ENCODE measurements around the gene BNIPL. TPM values are rescaled to one million over a fixed set of nuclear protein-coding genes. Genes with fewer than 3 reads are reported as not detected.

The BNIPL gene
- total RNA-seq, 1 donor from 2014 or later = 0.47 TPM

GRCh38 chr1:151069103-151069486 is 32.7 kb downstream of the BNIPL start:
- peaks cover 12% of the 10 kb centered on the region for H3K36me3 ChIP-seq
- H3K27ac ChIP-seq (replicated peaks) = peak overlapping the region; percentile 99
- H3K4me3 ChIP-seq = no peak overlapping the region
- no peaks in the 10 kb centered on the region for H3K9me3 ChIP-seq (replicated peaks)
- intact Hi-C loops (cut with micrococcal nuclease) = loop anchor here (10.0 kb wide), 1 partner anchor 64 kb away; the partner anchor contains the start of genes MINDY1 and PRUNE1
- H3K27me3 ChIP-seq (ENCODE audit: low read depth) = no peaks in the 10 kb centered on the region
- TF ChIP-seq CTCF (IDR thresholded peaks at IDR 0.05; ENCODE audit: borderline replicate concordance) = no peak
- no peak for DNase-seq
- peaks cover 26% of the 10 kb centered on the region for H3K4me1 ChIP-seq

- Histone ChIP-seq H3K27ac (replicated peaks) (peak within 1 kb of the TSS; percentile 99), H3K4me1 (peaks cover 26% of the 10 kb centered on the region), H3K36me3 (peaks cover 23% of the 10 kb centered on the region), H3K27me3 (ENCODE audit: low read depth) (no peaks in the 10 kb centered on the region), H3K9me3 (replicated peaks) (no peaks in the 10 kb centered on the region), H3K4me3 (peak within 1 kb of the TSS; percentile 80)
- TF ChIP-seq CTCF (IDR thresholded peaks at IDR 0.05; ENCODE audit: borderline replicate concordance) = peak; percentile 94
- DNase-seq = peak; percentile 93
- intact Hi-C loops (cut with micrococcal nuclease) = no loop called here
Observed at GRCh38 chr1:151070474-151071276, 34.3 kb downstream of the BNIPL start, which contains the start of gene GABPB2. Gene GABPB2, plus strand, starts transcription at chr1:151070761. Its CDS starts 17,429 bp downstream, at chr1:151088190.

GRCh38 chr1:151072224-151072623 is 35.8 kb downstream of the BNIPL start:
- H3K9me3 ChIP-seq (replicated peaks) = no peaks in the 10 kb centered on the region
- H3K4me3 ChIP-seq = no peak overlapping the region
- H3K4me1 ChIP-seq = peaks cover 26% of the 10 kb centered on the region
- intact Hi-C loops (cut with micrococcal nuclease) = no loop called here
- H3K36me3 ChIP-seq = peaks cover 24% of the 10 kb centered on the region
- no peak for TF ChIP-seq CTCF (IDR thresholded peaks at IDR 0.05; ENCODE audit: borderline replicate concordance)
- no peaks in the 10 kb centered on the region for H3K27me3 ChIP-seq (ENCODE audit: low read depth)
- DNase-seq = no peak
- H3K27ac ChIP-seq (replicated peaks) = peak overlapping the region; percentile 99

GRCh38 chr1:151085953-151086559 is 49.7 kb downstream of the BNIPL start:
- Histone ChIP-seq H3K4me3 (no peak overlapping the region), H3K9me3 (replicated peaks) (no peaks in the 10 kb centered on the region), H3K27me3 (ENCODE audit: low read depth) (no peaks in the 10 kb centered on the region), H3K36me3 (peaks cover 6% of the 10 kb centered on the region), H3K27ac (replicated peaks) (no peak overlapping the region), H3K4me1 (peaks cover 5% of the 10 kb centered on the region)
- DNase-seq = no peak
- TF ChIP-seq CTCF (IDR thresholded peaks at IDR 0.05; ENCODE audit: borderline replicate concordance) = no peak
- intact Hi-C loops (cut with micrococcal nuclease) = no loop called here

Other genes starting within 250 kb of the BNIPL start
- gene CTSK, start 228.3 kb upstream of the BNIPL start, total RNA-seq = 8.2 TPM
- 26.5 TPM for gene ARNT, start 160.0 kb upstream of the BNIPL start, total RNA-seq
- gene CTXND2, start 149.4 kb upstream of the BNIPL start, total RNA-seq = not detected
- 17.2 TPM for gene SETDB1, start 110.2 kb upstream of the BNIPL start, total RNA-seq
- gene CERS2, start 61.8 kb upstream of the BNIPL start, total RNA-seq = 78.9 TPM
- 0.14 TPM for gene ANXA9, start 54.3 kb upstream of the BNIPL start, total RNA-seq
- gene MINDY1, start 29.7 kb upstream of the BNIPL start, total RNA-seq = 44.3 TPM
- gene PRUNE1, start 28.1 kb upstream of the BNIPL start, total RNA-seq = 42.8 TPM
- 7.1 TPM for gene C1orf56, start 11.2 kb downstream of the BNIPL start, total RNA-seq
- gene CDC42SE1, start 23.0 kb downstream of the BNIPL start, total RNA-seq = 24.8 TPM
- gene MLLT11, start 23.8 kb downstream of the BNIPL start, total RNA-seq = 34.1 TPM
- 12.2 TPM for gene GABPB2, start 34.2 kb downstream of the BNIPL start, total RNA-seq
- gene SEMA6C, start 110.0 kb downstream of the BNIPL start, total RNA-seq = 77.7 TPM
- 0.88 TPM for gene TNFAIP8L2, start 120.1 kb downstream of the BNIPL start, total RNA-seq
- 12.0 TPM for gene LYSMD1, start 129.3 kb downstream of the BNIPL start, total RNA-seq
- gene SCNM1, start 129.6 kb downstream of the BNIPL start, total RNA-seq = 19.4 TPM
- gene TMOD4, start 139.4 kb downstream of the BNIPL start, total RNA-seq = not detected
- gene VPS72, start 153.6 kb downstream of the BNIPL start, total RNA-seq = 40.5 TPM
- 28.5 TPM for gene PIP5K1A, start 162.0 kb downstream of the BNIPL start, total RNA-seq
- 142 TPM for gene PSMD4, start 218.1 kb downstream of the BNIPL start, total RNA-seq
- 11.2 TPM for gene ZNF687, start 245.7 kb downstream of the BNIPL start, total RNA-seq